SK-N-SH treated with all-trans-retinoic acid at 6 μM for 48 hours (cell line): ENCODE measurements around the gene BTBD17.

ENCODE experiments used
- ATAC-seq: fragments of 200-7000 bp; cut with Tn5 transposase; 3 replicates; pipeline ENCODE4 v1.9.1; 2020; ENCODE audit warnings: mild to moderate bottlenecking, moderate library complexity
- ARNTL ChIP-seq: fragments of 450-650 bp; formaldehyde crosslinking; IDR thresholded peaks from 2 replicates; pipeline ENCODE4 v1.5.0; 2020; ENCODE audit warnings: low read depth, mild to moderate bottlenecking, moderate library complexity, borderline replicate concordance
- BACH2 ChIP-seq: fragments of 250-450 bp; sonication (Bioruptor Pico); IDR thresholded peaks from 2 replicates; pipeline ENCODE4 v1.9.0; 2021; ENCODE audit warnings: mild to moderate bottlenecking, borderline replicate concordance
- CSRNP3 ChIP-seq: fragments of 250-450 bp; sonication (Bioruptor Pico); IDR thresholded peaks from 2 replicates; pipeline ENCODE4 v1.5.1; 2021; ENCODE audit warnings: mild to moderate bottlenecking, moderate library complexity
- ESRRG ChIP-seq: fragments of 250-450 bp; sonication (Bioruptor Pico); IDR thresholded peaks from 2 replicates; pipeline ENCODE4 v1.6.1; 2021; ENCODE audit warnings: mild to moderate bottlenecking
- GLIS3 ChIP-seq: fragments of 250-450 bp; sonication (Bioruptor Pico); IDR thresholded peaks from 2 replicates; pipeline ENCODE4 v1.5.0; 2020; ENCODE audit warnings: mild to moderate bottlenecking, moderate library complexity
- ISL1 ChIP-seq: fragments of 250-450 bp; sonication (Bioruptor Pico); IDR thresholded peaks from 2 replicates; pipeline ENCODE4 v2.1.2; 2022; ENCODE audit warnings: mild to moderate bottlenecking, moderate library complexity
- POU6F1 ChIP-seq: fragments of 250-450 bp; sonication (Bioruptor Pico); IDR thresholded peaks from 2 replicates; pipeline ENCODE4 v1.8.0; 2021; ENCODE audit warnings: low read depth, mild to moderate bottlenecking, moderate library complexity, borderline replicate concordance
- PPARA ChIP-seq: fragments of 250-450 bp; sonication (Bioruptor Pico); IDR thresholded peaks from 2 replicates; pipeline ENCODE4 v1.5.0; 2020; ENCODE audit warnings: mild to moderate bottlenecking, borderline replicate concordance
- SNAI2 ChIP-seq: fragments of 250-450 bp; sonication (Bioruptor Pico); IDR thresholded peaks from 2 replicates; pipeline ENCODE4 v1.5.0; 2020; ENCODE audit warnings: mild to moderate bottlenecking, moderate library complexity
- TCF4 ChIP-seq: fragments of 250-450 bp; sonication (Bioruptor Pico); IDR thresholded peaks from 2 replicates; pipeline ENCODE4 v1.8.0; 2021; ENCODE audit warnings: mild to moderate bottlenecking, moderate library complexity, borderline replicate concordance
- ZC3H10 ChIP-seq: fragments of 250-450 bp; sonication (Bioruptor Pico); IDR thresholded peaks from 2 replicates; pipeline ENCODE4 v1.5.1; 2021; ENCODE audit warnings: mild to moderate bottlenecking, moderate library complexity
- ZFP3 ChIP-seq: fragments of 250-450 bp; sonication (Bioruptor Pico); IDR thresholded peaks from 2 replicates; pipeline ENCODE4 v1.5.0; 2020; ENCODE audit warnings: mild to moderate bottlenecking, moderate library complexity
- ZFP30 ChIP-seq: fragments of 450-650 bp; formaldehyde crosslinking; IDR thresholded peaks from 2 replicates; pipeline ENCODE4 v1.5.0; 2022; ENCODE audit warnings: mild to moderate bottlenecking, moderate library complexity
- ZNF565 ChIP-seq: fragments of 450-650 bp; formaldehyde crosslinking; conservative IDR thresholded peaks from 2 replicates; pipeline ENCODE4 v1.5.0; 2020; ENCODE audit warnings: low read depth, mild to moderate bottlenecking, moderate library complexity
- ZNF70 ChIP-seq: fragments of 450-650 bp; formaldehyde crosslinking; IDR thresholded peaks from 2 replicates; pipeline ENCODE4 v1.5.0; 2020; ENCODE audit warnings: mild to moderate bottlenecking, moderate library complexity
- ZNF8 ChIP-seq: fragments of 450-650 bp; formaldehyde crosslinking; IDR thresholded peaks from 2 replicates; pipeline ENCODE4 v1.5.0; 2020; ENCODE audit warnings: mild to moderate bottlenecking, moderate library complexity
- TF ChIP-seq, protein P1 (sequence below): fragments of 250-450 bp; sonication (Bioruptor Pico); IDR thresholded peaks from 2 replicates; pipeline ENCODE4 v1.8.0; 2020; ENCODE audit warnings: mild to moderate bottlenecking, moderate library complexity, borderline replicate concordance
- TF ChIP-seq, protein P2 (sequence below): fragments of 250-450 bp; sonication (Bioruptor Pico); IDR thresholded peaks from 2 replicates; pipeline ENCODE4 v1.5.0; 2020; ENCODE audit warnings: mild to moderate bottlenecking, moderate library complexity

BTBD17 gene

DNA sequence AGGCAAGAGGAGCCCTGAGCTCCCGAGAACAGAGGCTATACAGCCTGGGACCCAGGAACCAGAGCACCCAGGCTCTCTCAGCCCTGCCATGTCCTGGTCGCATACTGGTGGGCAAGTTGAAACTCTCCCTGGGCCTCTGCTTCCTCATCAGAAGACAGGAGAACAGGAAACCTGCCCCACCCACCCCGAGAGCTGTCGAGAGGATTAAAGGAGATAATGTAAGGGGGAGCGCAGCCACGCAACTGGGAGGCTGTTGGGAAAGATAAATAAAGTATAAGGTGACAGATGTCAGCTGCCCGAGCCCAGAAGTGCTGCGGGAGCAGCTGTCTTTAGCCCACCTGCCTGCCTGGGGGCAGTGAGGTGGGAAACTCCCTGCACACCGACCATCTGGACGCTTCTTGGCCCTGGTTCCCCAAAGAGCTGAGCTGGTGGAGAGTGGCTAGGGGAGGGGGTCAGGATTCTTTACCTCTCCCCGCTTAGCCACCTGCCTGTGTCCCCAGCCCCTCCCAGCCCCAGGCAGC is 28.8 kb downstream of the BTBD17 start:
- TF ChIP-seq BACH2 (CRISPR knock-in tag) = no peak
- TF ChIP-seq, protein P1, sequence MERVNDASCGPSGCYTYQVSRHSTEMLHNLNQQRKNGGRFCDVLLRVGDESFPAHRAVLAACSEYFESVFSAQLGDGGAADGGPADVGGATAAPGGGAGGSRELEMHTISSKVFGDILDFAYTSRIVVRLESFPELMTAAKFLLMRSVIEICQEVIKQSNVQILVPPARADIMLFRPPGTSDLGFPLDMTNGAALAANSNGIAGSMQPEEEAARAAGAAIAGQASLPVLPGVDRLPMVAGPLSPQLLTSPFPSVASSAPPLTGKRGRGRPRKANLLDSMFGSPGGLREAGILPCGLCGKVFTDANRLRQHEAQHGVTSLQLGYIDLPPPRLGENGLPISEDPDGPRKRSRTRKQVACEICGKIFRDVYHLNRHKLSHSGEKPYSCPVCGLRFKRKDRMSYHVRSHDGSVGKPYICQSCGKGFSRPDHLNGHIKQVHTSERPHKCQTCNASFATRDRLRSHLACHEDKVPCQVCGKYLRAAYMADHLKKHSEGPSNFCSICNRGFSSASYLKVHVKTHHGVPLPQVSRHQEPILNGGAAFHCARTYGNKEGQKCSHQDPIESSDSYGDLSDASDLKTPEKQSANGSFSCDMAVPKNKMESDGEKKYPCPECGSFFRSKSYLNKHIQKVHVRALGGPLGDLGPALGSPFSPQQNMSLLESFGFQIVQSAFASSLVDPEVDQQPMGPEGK = no peak
- TF ChIP-seq, protein P2, sequence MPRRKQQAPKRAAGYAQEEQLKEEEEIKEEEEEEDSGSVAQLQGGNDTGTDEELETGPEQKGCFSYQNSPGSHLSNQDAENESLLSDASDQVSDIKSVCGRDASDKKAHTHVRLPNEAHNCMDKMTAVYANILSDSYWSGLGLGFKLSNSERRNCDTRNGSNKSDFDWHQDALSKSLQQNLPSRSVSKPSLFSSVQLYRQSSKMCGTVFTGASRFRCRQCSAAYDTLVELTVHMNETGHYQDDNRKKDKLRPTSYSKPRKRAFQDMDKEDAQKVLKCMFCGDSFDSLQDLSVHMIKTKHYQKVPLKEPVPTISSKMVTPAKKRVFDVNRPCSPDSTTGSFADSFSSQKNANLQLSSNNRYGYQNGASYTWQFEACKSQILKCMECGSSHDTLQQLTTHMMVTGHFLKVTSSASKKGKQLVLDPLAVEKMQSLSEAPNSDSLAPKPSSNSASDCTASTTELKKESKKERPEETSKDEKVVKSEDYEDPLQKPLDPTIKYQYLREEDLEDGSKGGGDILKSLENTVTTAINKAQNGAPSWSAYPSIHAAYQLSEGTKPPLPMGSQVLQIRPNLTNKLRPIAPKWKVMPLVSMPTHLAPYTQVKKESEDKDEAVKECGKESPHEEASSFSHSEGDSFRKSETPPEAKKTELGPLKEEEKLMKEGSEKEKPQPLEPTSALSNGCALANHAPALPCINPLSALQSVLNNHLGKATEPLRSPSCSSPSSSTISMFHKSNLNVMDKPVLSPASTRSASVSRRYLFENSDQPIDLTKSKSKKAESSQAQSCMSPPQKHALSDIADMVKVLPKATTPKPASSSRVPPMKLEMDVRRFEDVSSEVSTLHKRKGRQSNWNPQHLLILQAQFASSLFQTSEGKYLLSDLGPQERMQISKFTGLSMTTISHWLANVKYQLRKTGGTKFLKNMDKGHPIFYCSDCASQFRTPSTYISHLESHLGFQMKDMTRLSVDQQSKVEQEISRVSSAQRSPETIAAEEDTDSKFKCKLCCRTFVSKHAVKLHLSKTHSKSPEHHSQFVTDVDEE (CRISPR knock-in tag) = no peak
- no peak for TF ChIP-seq SNAI2 (CRISPR knock-in tag)
- no peak for TF ChIP-seq ESRRG (CRISPR knock-in tag)
- TF ChIP-seq ZFP3 = no peak
- no peak for TF ChIP-seq ZNF8
- TF ChIP-seq ZNF565 (CRISPR knock-in tag) = no peak
- TF ChIP-seq ARNTL (CRISPR knock-in tag) = no peak
- no peak for TF ChIP-seq GLIS3 (CRISPR knock-in tag)
- TF ChIP-seq ZFP30 (CRISPR knock-in tag) = no peak
- TF ChIP-seq ZC3H10 (CRISPR knock-in tag) = no peak

GRCh38 chr17:74332017-74332650 is 29.5 kb downstream of the BTBD17 start:
- ATAC-seq = no peak

More for the DNA sequence above, 28.8 kb downstream of the BTBD17 start:
- ATAC-seq = no peak

DNA sequence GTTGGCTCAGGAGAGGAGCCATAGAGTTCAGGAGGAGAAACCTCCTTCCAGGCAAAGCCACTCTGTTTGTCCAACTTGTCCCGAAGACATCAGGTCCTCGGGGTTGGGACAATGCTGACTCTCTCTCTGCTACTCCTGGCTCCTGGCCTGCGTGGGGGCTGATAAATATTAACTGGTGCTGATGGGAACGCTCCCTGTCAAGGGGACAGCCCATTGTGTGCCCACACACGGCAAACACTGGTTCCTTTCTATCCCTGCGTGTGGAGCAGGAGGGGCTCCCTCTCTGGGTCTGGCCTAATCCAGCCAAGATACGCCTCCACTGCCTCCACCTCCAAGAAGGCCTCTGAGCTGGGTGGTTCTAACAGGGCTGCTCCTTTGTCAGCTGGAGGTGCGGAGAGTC is 31.2 kb downstream of the BTBD17 start:
- ATAC-seq = no peak
- TF ChIP-seq ZNF8 (no peak), ZNF70 (no peak), TCF4 (CRISPR knock-in tag) (no peak), ZC3H10 (CRISPR knock-in tag) (no peak), CSRNP3 (CRISPR knock-in tag) (no peak)
- TF ChIP-seq, protein P2 (CRISPR knock-in tag) = no peak
- TF ChIP-seq, protein P1 = no peak

More at GRCh38 chr17:74332017-74332650, 29.5 kb downstream of the BTBD17 start:
- TF ChIP-seq POU6F1 (CRISPR knock-in tag) (no peak), ISL1 (CRISPR knock-in tag) (no peak), SNAI2 (CRISPR knock-in tag) (no peak), ESRRG (CRISPR knock-in tag) (no peak), BACH2 (CRISPR knock-in tag) (no peak), PPARA (CRISPR knock-in tag) (no peak), CSRNP3 (CRISPR knock-in tag) (no peak)
